H9 (cell line): ENCODE results near the gene MRPL34. TPM values are rescaled to one million over a fixed set of nuclear protein-coding genes. Genes with fewer than 3 reads are reported as not detected.

ENCODE experiments used
- DNase-seq: peaks from one replicate; pipeline ENCODE4 v3.0.0-alpha.2; 2017
- H2AFZ ChIP-seq: one replicate; pipeline ENCODE4 v1.6.1; 2013; ENCODE audit warnings: mild to moderate bottlenecking, low read length, control low read depth, moderate library complexity
- H2AK5ac ChIP-seq: 2 replicates; pipeline ENCODE4 v1.6.1; 2013; ENCODE audit warnings: low read length, control low read depth, mixed read lengths; ENCODE audit not compliant: insufficient read length
- H2BK120ac ChIP-seq: one replicate; pipeline ENCODE4 v1.6.1; 2013; ENCODE audit warnings: low read depth, mild to moderate bottlenecking, low read length, control low read depth, inconsistent platforms; ENCODE audit not compliant: poor library complexity, severe bottlenecking
- H2BK12ac ChIP-seq: 2 replicates; pipeline ENCODE4 v1.6.1; 2013; ENCODE audit warnings: low read length, control low read depth, mixed read lengths, low read depth; ENCODE audit not compliant: insufficient read length
- H2BK15ac ChIP-seq: 2 replicates; pipeline ENCODE4 v1.6.1; 2013; ENCODE audit warnings: low read depth, low read length, control low read depth
- H2BK20ac ChIP-seq: one replicate; pipeline ENCODE4 v1.6.1; 2013; ENCODE audit warnings: low read depth, mild to moderate bottlenecking, low read length, control low read depth, inconsistent platforms; ENCODE audit not compliant: poor library complexity, severe bottlenecking
- H2BK5ac ChIP-seq: 2 replicates; pipeline ENCODE4 v1.6.1; 2013; ENCODE audit warnings: low read length, control low read depth, mixed read lengths; ENCODE audit not compliant: insufficient read length
- H3K14ac ChIP-seq: 2 replicates; pipeline ENCODE4 v1.6.1; 2013; ENCODE audit warnings: low read length, control low read depth; ENCODE audit not compliant: insufficient read depth
- H3K18ac ChIP-seq: 2 replicates; pipeline ENCODE4 v1.6.1; 2013; ENCODE audit warnings: low read depth, mild to moderate bottlenecking, mixed read lengths, low read length, control low read depth; ENCODE audit not compliant: insufficient read length
- H3K23ac ChIP-seq: 2 replicates; pipeline ENCODE4 v1.6.1; 2013; ENCODE audit warnings: low read length, control low read depth, mixed read lengths, low read depth; ENCODE audit not compliant: insufficient read length
- H3K23me2 ChIP-seq: 2 replicates; pipeline ENCODE4 v1.6.1; 2013; ENCODE audit warnings: low read depth, mild to moderate bottlenecking, mixed read lengths, low read length, control low read depth; ENCODE audit not compliant: insufficient read length, poor library complexity, severe bottlenecking
- H3K27ac ChIP-seq: 2 replicates; pipeline ENCODE4 v1.5.1; 2013; ENCODE audit warnings: low read length, control low read depth, mixed read lengths, low read depth; ENCODE audit not compliant: insufficient read length
- H3K27me3 ChIP-seq: 2 replicates; pipeline ENCODE4 v1.6.1; 2013; ENCODE audit warnings: low read length, control low read depth, inconsistent platforms; ENCODE audit not compliant: insufficient read depth
- H3K4ac ChIP-seq: 2 replicates; pipeline ENCODE4 v1.6.1; 2013; ENCODE audit warnings: low read depth, mild to moderate bottlenecking, control low read depth, inconsistent platforms, low read length, moderate library complexity
- H3K4me1 ChIP-seq: 2 replicates; pipeline ENCODE4 v1.6.1; 2013; ENCODE audit warnings: low read length, control low read depth, inconsistent platforms; ENCODE audit not compliant: insufficient read depth
- H3K4me2 ChIP-seq: 2 replicates; pipeline ENCODE4 v1.6.1; 2013; ENCODE audit warnings: low read length, control low read depth, mixed read lengths; ENCODE audit not compliant: insufficient read length, insufficient read depth
- H3K56ac ChIP-seq: 2 replicates; pipeline ENCODE4 v1.6.1; 2013; ENCODE audit warnings: low read depth, mild to moderate bottlenecking, mixed read lengths, low read length, control low read depth; ENCODE audit not compliant: insufficient read length
- H3K79me1 ChIP-seq: 2 replicates; pipeline ENCODE4 v1.6.1; 2013; ENCODE audit warnings: low read depth, mild to moderate bottlenecking, moderate library complexity, low read length, control low read depth, inconsistent platforms; ENCODE audit not compliant: insufficient read depth, poor library complexity, severe bottlenecking
- H3K79me2 ChIP-seq: 2 replicates; pipeline ENCODE4 v1.6.1; 2013; ENCODE audit warnings: low read length, control low read depth, inconsistent platforms; ENCODE audit not compliant: insufficient read depth
- H3K9ac ChIP-seq: 2 replicates; pipeline ENCODE4 v1.6.1; 2013; ENCODE audit warnings: low read length, control low read depth, mixed read lengths; ENCODE audit not compliant: insufficient read length; ENCODE audit errors: extremely low read depth
- H3K9me3 ChIP-seq: one replicate; pipeline ENCODE4 v1.6.1; 2013; ENCODE audit warnings: low read depth, low read length, inconsistent platforms; ENCODE audit not compliant: control insufficient read depth
- H3T11ph ChIP-seq: one replicate; pipeline ENCODE4 v1.6.1; 2013; ENCODE audit warnings: mild to moderate bottlenecking, low read length, control low read depth, inconsistent platforms
- H4K20me1 ChIP-seq: one replicate; pipeline ENCODE4 v1.6.1; 2013; ENCODE audit not compliant: control insufficient read depth, insufficient read length, insufficient read depth
- H4K5ac ChIP-seq: 2 replicates; pipeline ENCODE4 v1.6.1; 2013; ENCODE audit warnings: low read depth, mild to moderate bottlenecking, mixed read lengths, low read length, control low read depth; ENCODE audit not compliant: insufficient read length
- H4K8ac ChIP-seq: replicated peaks from 2 replicates; pipeline ENCODE4 v1.6.1; 2013; ENCODE audit warnings: low read length, control low read depth, mixed read lengths, low read depth; ENCODE audit not compliant: insufficient read length
- H4K91ac ChIP-seq: 2 replicates; pipeline ENCODE4 v1.6.1; 2013; ENCODE audit warnings: low read depth, mild to moderate bottlenecking, moderate library complexity, mixed read lengths, low read length, control low read depth; ENCODE audit not compliant: insufficient read length
- H3K27ac Mint-ChIP-seq, 3 experiments: 2 replicates in 2 of 3; 3 replicates in 1 of 3; pipeline ENCODE4 v1.8.0; 2020 to 2021; ENCODE audit warnings: mixed read lengths in 3 of 3, mild to moderate bottlenecking in 1 of 3, moderate library complexity in 1 of 3
- H3K27me3 Mint-ChIP-seq: 2 replicates; pipeline ENCODE4 v1.8.0; 2021; ENCODE audit warnings: low read depth, mild to moderate bottlenecking, moderate library complexity, mixed read lengths
- H3K36me3 Mint-ChIP-seq, 3 experiments: 2 replicates in 2 of 3; 3 replicates in 1 of 3; pipeline ENCODE4 v1.8.0; 2020 to 2021; ENCODE audit warnings: low read depth in 3 of 3, mixed read lengths in 3 of 3; ENCODE audit not compliant: insufficient read depth in 1 of 3
- H3K4me1 Mint-ChIP-seq, 2 experiments: 2 replicates each; pipeline ENCODE4 v1.8.0; 2020; ENCODE audit warnings: mixed read lengths in 2 of 2
- H3K4me3 Mint-ChIP-seq, 2 experiments: 2 replicates in 1 of 2; 3 replicates in 1 of 2; pipeline ENCODE4 v1.8.0; 2020 to 2021; ENCODE audit warnings: mild to moderate bottlenecking in 2 of 2, mixed read lengths in 2 of 2, moderate library complexity in 1 of 2
- H3K9me3 Mint-ChIP-seq, 2 experiments: 2 replicates in 1 of 2; 3 replicates in 1 of 2; pipeline ENCODE4 v1.8.0; 2020; ENCODE audit warnings: mild to moderate bottlenecking in 2 of 2, mixed read lengths in 2 of 2, moderate library complexity in 1 of 2
- CTCF ChIP-seq: fragments of 200-600 bp; sonication (generic); conservative IDR thresholded peaks from 3 replicates; pipeline ENCODE4 v1.8.0; 2021; ENCODE audit warnings: antibody characterized with exemption, mild to moderate bottlenecking
- WGBS: extraction: QIAGEN DNeasy Blood & Tissue Kit; methylation state at CpG from one replicate; pipeline ENCODE4 v1.1.7; 2013; ENCODE audit warnings: missing lambda C conversion rate, low lambda C conversion rate, mixed read lengths; ENCODE audit not compliant: insufficient read length; ENCODE audit errors: extremely low coverage; 5-methylcytosine and 5-hydroxymethylcytosine counted together
- total RNA-seq: library from RNA; stranded (reverse); gene quantifications from 2 replicates; pipeline ENCODE4 v1.2.1, GENCODE V29; 2021

MRPL34 gene
- total RNA-seq, 1 experiment from 2014 or later, result 84.6 TPM

GRCh38 chr19:17339088-17339741 lies 33.5 kb downstream of the MRPL34 start:
- Histone ChIP-seq H3T11ph (no peak overlapping the region), H2BK5ac (no peak overlapping the region), H3K56ac (no peak overlapping the region), H2BK15ac (no peak overlapping the region), H3K79me1 (no peaks in the 10 kb centered on the region), H3K27me3 (no peaks in the 10 kb centered on the region), H4K5ac (no peak overlapping the region), H3K79me2 (no peaks in the 10 kb centered on the region), H4K91ac (no peak overlapping the region), H3K4me2 (no peak overlapping the region), H3K18ac (no peak overlapping the region), H3K4me1 (peaks cover 2% of the 10 kb centered on the region; the same call in 1 of the 2 replicates), H2BK12ac (no peak overlapping the region), H3K9me3 (no peaks in the 10 kb centered on the region), H3K14ac (no peak overlapping the region), H2BK120ac (no peak overlapping the region), H3K27ac (no peak overlapping the region), H2AK5ac (no peak overlapping the region), H4K8ac (no peak overlapping the region), H2BK20ac (no peak overlapping the region), H2AFZ (no peak overlapping the region), H3K4ac (no peak overlapping the region), H3K9ac (no peak overlapping the region), H4K20me1 (no peaks in the 10 kb centered on the region), H3K23ac (no peak overlapping the region), H3K23me2 (peaks cover 19% of the 10 kb centered on the region)
- peak; percentile 91 for DNase-seq
- 0 out of 7 replicates have a peak overlapping the region, but pooled peaks of 1 of the 3 experiments have one; percentile 25 for H3K27ac Mint-ChIP-seq
- no CpG with 5 or more reads among the region's 34 CpGs for WGBS
- H3K4me3 Mint-ChIP-seq, result peak overlapping the region; percentile 97 to 98; a peak in 4 of 5 replicates
- H3K27me3 Mint-ChIP-seq, result no peaks in the 10 kb centered on the region
- H3K36me3 Mint-ChIP-seq, result peaks cover 10 to 32% (median 23%) of the 10 kb centered on the region in 3 experiments; a peak in 5 of 7 replicates
- no peaks in the 10 kb centered on the region for H3K9me3 Mint-ChIP-seq
- TF ChIP-seq CTCF, result no peak
- H3K4me1 Mint-ChIP-seq, result peaks cover 15 to 38% of the 10 kb centered on the region in 2 experiments
